GM23338 (cell line): Measurements from ENCODE around the gene REEP1. TPM values are rescaled to one million over a fixed set of nuclear protein-coding genes. Genes with fewer than 3 reads are reported as not detected.

ENCODE experiments used
- ATAC-seq: fragments of 200-7000 bp; cut with Tn5 transposase; 3 replicates; pipeline ENCODE4 v1.9.1; 2020
- DNase-seq: peaks from one replicate; pipeline ENCODE4 v3.0.0-alpha.2; 2015; ENCODE audit warnings: low spot score
- H2AFZ ChIP-seq: fragments of 200-600 bp; sonication (generic); 2 replicates; pipeline ENCODE4 v1.8.0; 2016; ENCODE audit warnings: antibody characterized with exemption, mild to moderate bottlenecking, moderate library complexity
- H3F3A ChIP-seq: fragments of 200-600 bp; sonication (generic); replicated peaks from 2 replicates; pipeline ENCODE4 v1.8.0; 2017; ENCODE audit warnings: antibody characterized with exemption, mixed run types, low read depth
- H3K27ac ChIP-seq: fragments of 200-600 bp; sonication (generic); 2 replicates; pipeline ENCODE4 v1.6.1; 2016; ENCODE audit warnings: low read depth
- H3K27me3 ChIP-seq: fragments of 200-600 bp; sonication (generic); 2 replicates; pipeline ENCODE4 v1.8.0; 2016; ENCODE audit warnings: mild to moderate bottlenecking, mixed run types, moderate library complexity; ENCODE audit not compliant: insufficient read depth
- H3K36me3 ChIP-seq: fragments of 200-600 bp; sonication (generic); 2 replicates; pipeline ENCODE4 v1.8.0; 2016; ENCODE audit warnings: mild to moderate bottlenecking; ENCODE audit not compliant: insufficient read depth
- H3K4me1 ChIP-seq: fragments of 200-600 bp; sonication (generic); 2 replicates; pipeline ENCODE4 v1.8.0; 2016; ENCODE audit warnings: mild to moderate bottlenecking, moderate library complexity; ENCODE audit not compliant: insufficient read depth
- H3K4me2 ChIP-seq: fragments of 200-600 bp; sonication (generic); 2 replicates; pipeline ENCODE4 v1.7.1; 2017; ENCODE audit warnings: mixed run types
- H3K4me3 ChIP-seq: fragments of 200-600 bp; sonication (generic); 2 replicates; pipeline ENCODE4 v1.6.1; 2016; ENCODE audit warnings: mixed run types
- H3K79me2 ChIP-seq: fragments of 200-600 bp; sonication (generic); replicated peaks from 2 replicates; pipeline ENCODE4 v1.8.0; 2017; ENCODE audit warnings: mild to moderate bottlenecking; ENCODE audit not compliant: insufficient read depth
- H3K9me2 ChIP-seq: fragments of 200-600 bp; sonication (generic); 2 replicates; pipeline ENCODE4 v1.8.0; 2017; ENCODE audit not compliant: insufficient read depth
- H4K20me1 ChIP-seq: fragments of 200-600 bp; sonication (generic); replicated peaks from 2 replicates; pipeline ENCODE4 v1.8.0; 2017; ENCODE audit warnings: mild to moderate bottlenecking; ENCODE audit not compliant: insufficient read depth
- H3K27ac Mint-ChIP-seq: 2 replicates; pipeline ENCODE4 v1.8.0; 2020; ENCODE audit warnings: inconsistent platforms, mild to moderate bottlenecking, moderate library complexity, mixed read lengths
- H3K27me3 Mint-ChIP-seq: 3 replicates; pipeline ENCODE4 v1.8.0; 2022; ENCODE audit warnings: low read depth, mild to moderate bottlenecking, moderate library complexity, mixed read lengths, inconsistent platforms; ENCODE audit not compliant: insufficient read depth, poor library complexity
- H3K36me3 Mint-ChIP-seq: 3 replicates; pipeline ENCODE4 v1.8.0; 2021; ENCODE audit warnings: low read depth, mild to moderate bottlenecking, inconsistent platforms, moderate library complexity, mixed read lengths
- H3K4me1 Mint-ChIP-seq: 3 replicates; pipeline ENCODE4 v1.8.0; 2020; ENCODE audit warnings: mild to moderate bottlenecking, inconsistent platforms, mixed read lengths
- H3K4me3 Mint-ChIP-seq: 3 replicates; pipeline ENCODE4 v1.8.0; 2021; ENCODE audit warnings: moderate library complexity, mild to moderate bottlenecking, inconsistent platforms, mixed read lengths
- H3K9me3 Mint-ChIP-seq: 3 replicates; pipeline ENCODE4 v1.8.0; 2020; ENCODE audit warnings: moderate library complexity, mild to moderate bottlenecking, inconsistent platforms, mixed read lengths
- CREB1 ChIP-seq: fragments of 250-450 bp; sonication (Bioruptor Pico); IDR thresholded peaks from 2 replicates; pipeline ENCODE4 v1.5.0; 2020; ENCODE audit warnings: low read depth, mild to moderate bottlenecking, moderate library complexity
- ETS1 ChIP-seq: IDR thresholded peaks from 2 replicates; pipeline ENCODE4 v1.6.1; 2016; ENCODE audit warnings: antibody characterized with exemption
- EZH2 ChIP-seq: fragments of 200-600 bp; sonication (generic); IDR thresholded peaks from one replicate; pipeline ENCODE4 v1.8.0; 2017; ENCODE audit warnings: antibody characterized with exemption, mild to moderate bottlenecking, low read depth; ENCODE audit not compliant: unreplicated experiment
- EZH2phosphoT487 ChIP-seq: fragments of 200-600 bp; sonication (generic); IDR thresholded peaks from one replicate; pipeline ENCODE4 v1.8.1; 2018; ENCODE audit warnings: antibody characterized with exemption; ENCODE audit not compliant: unreplicated experiment
- NANOG ChIP-seq: IDR thresholded peaks from 2 replicates; pipeline ENCODE4 v1.6.1; 2016; ENCODE audit warnings: antibody characterized with exemption, borderline replicate concordance
- POLR2AphosphoS5 ChIP-seq: IDR thresholded peaks from 2 replicates; pipeline ENCODE4 v1.6.1; 2016; ENCODE audit warnings: antibody characterized with exemption, low read depth
- ZNF462 ChIP-seq: fragments of 250-450 bp; sonication (Bioruptor Pico); IDR thresholded peaks from 2 replicates; pipeline ENCODE4 v1.5.0; 2020; ENCODE audit warnings: mild to moderate bottlenecking, moderate library complexity
- polyA plus RNA-seq: library from polyadenylated mRNA; unstranded; fragments of >200 nt; fragmentation: Nextera tagmentation; extraction: Ambion mirVana; gene quantifications from 2 replicates; pipeline ENCODE4 v1.2.1, GENCODE V29; 2016
- total RNA-seq: library from RNA; depleted of rRNA; stranded (reverse); fragments of >200 nt; shearing (Covaris generic); gene quantifications from 2 replicates; pipeline ENCODE4 v1.2.3, GENCODE V29; 2014

Gene REEP1
- total and polyA plus RNA-seq, 2 experiments from 2014 or later = 1.6 to 1.8 TPM

- TF ChIP-seq ZNF462 (CRISPR knock-in tag) = no peak
- TF ChIP-seq EZH2 = no peak
- TF ChIP-seq CREB1 = no peak
- no peak for TF ChIP-seq EZH2phosphoT487
- no peak for TF ChIP-seq POLR2AphosphoS5
- no peak for TF ChIP-seq ETS1
Measured at GRCh38 chr2:86366651-86367498, 29.4 kb upstream of the REEP1 start (continued).

GRCh38 chr2:86364894-86365293 is 27.5 kb upstream of the REEP1 start:
- DNase-seq (no peak), ATAC-seq (no peak)
- Histone ChIP-seq H3K79me2 (no peaks in the 10 kb centered on the region), H3K4me1 (peaks cover 8% of the 10 kb centered on the region; the same call in 1 of the 2 replicates), H3K36me3 (no peaks in the 10 kb centered on the region), H3F3A (no peaks in the 10 kb centered on the region), H3K27ac (no peak overlapping the region), H2AFZ (no peak overlapping the region), H3K4me3 (no peak overlapping the region), H4K20me1 (no peaks in the 10 kb centered on the region), H3K4me2 (no peak overlapping the region), H3K9me2 (peaks cover 3% of the 10 kb centered on the region; the same call in 1 of the 2 replicates), H3K27me3 (no peaks in the 10 kb centered on the region)
- Mint-ChIP-seq H3K36me3 (no peaks in the 10 kb centered on the region), H3K4me1 (peaks cover 9% of the 10 kb centered on the region; the same call in 2 of the 3 replicates), H3K27me3 (peaks cover 4% of the 10 kb centered on the region), H3K4me3 (no peak overlapping the region), H3K9me3 (peaks cover 3% of the 10 kb centered on the region; the same call in 2 of the 3 replicates), H3K27ac (no peak overlapping the region)
- TF ChIP-seq ZNF462 (CRISPR knock-in tag) (no peak), NANOG (no peak)
